GM04503 (cell line): ENCODE data around the gene CSPG5.

Experiments used
- DNase-seq: peaks from one replicate; pipeline ENCODE4 v3.0.0-alpha.2; 2012; ENCODE audit warnings: low read depth

Gene CSPG5

DNA sequence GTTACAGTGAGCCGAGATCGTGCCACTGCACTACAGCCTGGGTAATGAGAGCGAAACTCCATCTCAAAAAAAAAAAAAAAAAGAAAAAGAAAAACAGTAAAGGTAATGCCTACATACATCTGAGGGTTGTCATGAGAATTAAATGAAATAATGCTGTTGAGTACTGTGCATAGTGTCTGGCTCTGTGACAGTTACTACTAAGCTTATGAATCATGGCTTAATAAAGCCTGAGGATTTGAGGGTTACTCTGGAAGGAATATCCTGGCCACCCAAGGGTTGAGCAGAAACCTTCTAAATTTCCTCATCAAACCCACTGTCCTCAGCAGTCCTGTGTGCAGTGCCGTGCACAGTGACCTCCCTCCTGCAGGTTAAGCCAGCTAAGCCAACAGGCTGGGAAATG is 38.4 kb downstream of the CSPG5 start:
- no peak for DNase-seq

DNA sequence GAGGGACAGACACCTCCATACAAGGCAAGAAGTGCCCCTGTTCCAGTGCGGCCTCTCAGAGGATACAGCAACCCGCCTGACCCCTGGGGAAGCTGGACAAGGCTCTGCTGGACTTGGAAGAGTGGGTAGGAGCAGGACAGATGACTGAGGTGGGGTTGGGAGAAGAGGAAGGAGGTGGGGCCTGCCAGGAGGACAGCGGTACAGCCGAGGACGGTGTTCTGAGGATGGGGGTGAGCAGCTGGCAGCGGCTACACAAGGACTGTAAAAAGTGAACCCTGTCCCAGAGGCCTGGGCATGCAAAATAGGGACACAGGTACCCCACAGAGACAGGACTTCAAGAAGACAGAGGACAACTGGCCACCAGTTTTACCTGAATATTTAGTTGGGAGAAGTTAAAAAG is 41.7 kb downstream of the CSPG5 start:
- DNase-seq: no peak

DNA sequence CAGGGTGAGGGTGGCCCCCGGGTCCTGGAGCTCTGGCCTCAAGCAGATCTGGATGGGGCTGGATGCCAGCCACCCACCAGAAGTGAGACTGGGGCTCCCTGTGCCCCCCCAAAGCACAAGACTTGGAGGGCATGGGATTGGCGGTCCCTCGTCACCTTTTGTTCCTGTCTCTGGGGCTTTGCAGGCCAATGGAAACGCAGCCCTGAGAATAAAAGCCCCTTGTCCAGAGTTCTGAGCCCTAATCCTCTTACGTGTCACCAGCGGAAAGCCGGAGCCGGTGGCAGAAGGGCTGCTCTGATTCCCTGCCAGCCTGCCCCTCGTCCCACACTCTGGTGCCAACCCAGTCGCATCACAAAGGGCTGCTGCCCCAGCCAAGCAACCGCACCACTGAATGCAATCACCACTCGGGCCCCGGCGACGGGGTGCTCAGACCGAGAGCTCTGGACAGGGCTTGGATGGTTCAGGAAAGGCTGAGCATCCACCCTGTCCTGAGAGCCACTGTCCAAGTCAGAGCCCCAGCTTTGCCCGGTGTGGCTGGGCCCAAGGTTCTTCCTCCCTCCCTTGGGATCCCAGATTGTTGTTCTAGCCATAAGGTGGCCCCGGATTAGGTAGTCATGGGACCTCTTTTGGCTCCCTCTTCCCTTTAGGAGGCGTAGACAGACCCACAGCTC is 42.3 kb downstream of the CSPG5 start:
- DNase-seq: no peak

DNA sequence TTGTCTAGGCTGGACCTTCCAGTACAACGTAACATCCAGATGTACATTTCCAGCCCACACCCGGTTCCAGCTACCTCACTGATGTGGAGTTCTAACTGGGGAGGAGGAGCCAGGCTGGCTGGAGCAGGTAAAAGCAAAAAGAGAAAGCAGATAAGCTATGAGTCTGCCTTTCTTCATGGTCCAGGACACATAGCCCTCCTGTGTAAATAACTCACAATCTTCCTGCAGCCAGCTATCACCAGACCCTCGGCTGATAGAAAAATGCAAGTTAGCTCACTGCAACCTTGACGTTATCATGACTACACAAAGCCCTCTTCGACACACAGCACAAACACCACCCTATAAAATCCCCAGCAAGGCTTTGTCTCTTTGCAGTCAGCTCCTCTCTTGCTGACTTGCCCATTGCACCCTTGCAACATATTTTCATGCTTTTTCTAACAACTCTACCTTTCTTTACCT is 44.6 kb downstream of the CSPG5 start:
- DNase-seq: no peak

DNA sequence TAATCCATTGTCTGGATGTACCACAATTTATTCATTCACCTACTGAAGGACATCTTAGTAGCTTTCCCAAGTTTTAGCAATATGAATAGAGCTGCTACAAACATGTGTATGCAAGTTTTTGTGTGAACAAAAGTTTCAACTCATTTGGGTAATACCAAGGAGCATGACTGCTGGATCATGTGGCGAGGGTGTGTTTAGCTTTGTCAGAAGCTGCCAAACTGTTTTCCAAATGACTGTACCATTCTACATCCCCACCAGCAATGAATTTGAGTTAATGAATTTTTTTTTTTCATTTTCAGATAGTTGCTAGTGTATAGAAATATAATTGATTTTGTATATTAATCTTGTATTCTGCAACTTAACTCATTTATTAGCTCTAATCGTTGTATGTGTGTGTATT is 45.2 kb downstream of the CSPG5 start:
- no peak for DNase-seq

DNA sequence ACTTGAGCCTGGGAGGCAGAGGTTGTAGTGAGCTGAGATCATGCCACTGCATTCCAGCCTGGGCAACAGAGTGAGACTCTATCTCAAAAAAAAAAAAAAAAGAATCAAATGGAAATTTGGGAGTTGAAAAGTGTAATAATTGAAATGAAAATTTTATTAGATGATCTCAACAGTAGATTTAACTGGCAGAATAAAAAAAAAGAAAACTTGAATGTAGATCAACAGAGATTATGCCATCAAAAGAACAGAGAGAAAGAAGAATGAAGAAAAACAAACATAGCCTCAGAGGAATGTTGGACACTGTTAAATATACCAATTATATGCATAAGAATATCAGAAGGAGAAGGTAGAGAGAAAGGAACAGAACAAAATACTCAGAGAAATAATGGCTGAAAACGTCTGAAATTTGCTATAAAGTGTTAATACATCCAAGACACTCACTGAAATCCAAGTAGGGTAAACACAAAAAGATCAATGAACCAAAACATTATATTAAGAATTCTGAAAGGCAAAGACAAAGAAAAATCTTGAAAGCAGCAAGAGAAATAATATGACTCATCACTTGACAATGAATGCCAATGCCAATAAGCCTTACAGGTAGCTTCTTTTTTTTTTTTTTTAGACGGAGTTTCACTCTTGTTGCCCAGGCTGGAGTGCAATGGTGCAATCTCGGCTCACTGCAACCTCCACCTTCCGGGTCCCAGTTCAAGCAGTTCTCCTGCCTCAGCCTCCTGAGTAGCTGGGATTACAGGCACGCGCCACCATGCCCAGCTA is 50.5 kb downstream of the CSPG5 start:
- DNase-seq: no peak

DNA sequence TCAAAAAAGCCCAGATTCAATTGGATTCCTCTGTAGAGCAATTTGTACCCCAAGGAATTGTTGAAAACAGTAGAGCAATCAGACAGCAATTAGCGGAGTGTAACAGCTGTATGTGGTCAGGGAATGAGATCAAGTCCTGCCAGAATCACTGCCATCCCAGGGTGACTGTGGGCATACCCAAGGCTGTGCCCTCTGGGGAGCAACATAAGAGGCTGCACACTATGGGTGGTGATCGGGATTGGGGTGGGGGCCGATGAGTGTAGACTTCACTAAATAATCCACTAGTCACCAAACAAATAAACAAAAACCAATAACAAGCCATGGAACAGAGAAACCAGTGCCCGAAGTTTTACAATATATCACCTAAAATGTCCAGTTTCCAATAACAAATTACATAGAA is 53.0 kb downstream of the CSPG5 start:
- no peak for DNase-seq

DNA sequence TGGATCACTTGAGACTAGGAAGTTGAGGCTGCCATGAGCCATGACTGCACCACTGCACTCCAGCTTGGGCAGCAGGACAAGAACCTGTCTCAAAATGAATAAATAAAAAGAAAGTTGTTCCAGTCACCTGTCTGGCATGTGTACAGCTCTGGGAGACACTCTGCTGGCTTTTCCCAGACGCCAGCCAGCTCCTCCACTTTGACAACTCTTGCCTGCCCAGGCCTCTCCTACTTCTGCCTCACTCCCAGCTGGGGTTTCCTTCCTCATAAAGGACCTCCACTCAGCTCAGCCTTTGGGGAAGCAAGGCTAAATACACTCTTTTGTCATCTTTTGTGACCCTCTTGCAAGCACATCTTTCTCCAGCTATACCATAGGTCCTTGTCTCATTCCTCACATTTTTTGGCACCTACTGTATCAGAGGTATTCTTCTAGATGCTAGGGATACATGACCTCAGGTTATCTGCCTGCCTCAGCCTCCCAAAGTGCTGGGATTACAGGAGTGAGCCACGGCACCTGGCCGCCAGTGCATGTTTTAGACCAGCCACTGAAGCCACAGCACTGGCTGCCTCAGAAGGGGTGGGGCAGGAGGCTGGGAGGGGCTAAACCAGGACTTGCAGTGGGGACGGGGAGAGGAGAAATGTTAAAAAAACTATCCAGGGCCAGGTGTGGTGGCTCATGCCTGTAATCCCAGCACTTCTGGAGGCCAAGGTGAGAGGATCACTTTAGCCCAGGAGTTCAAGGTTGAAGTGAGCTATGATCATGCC is 55.2 kb downstream of the CSPG5 start:
- DNase-seq: no peak

DNA sequence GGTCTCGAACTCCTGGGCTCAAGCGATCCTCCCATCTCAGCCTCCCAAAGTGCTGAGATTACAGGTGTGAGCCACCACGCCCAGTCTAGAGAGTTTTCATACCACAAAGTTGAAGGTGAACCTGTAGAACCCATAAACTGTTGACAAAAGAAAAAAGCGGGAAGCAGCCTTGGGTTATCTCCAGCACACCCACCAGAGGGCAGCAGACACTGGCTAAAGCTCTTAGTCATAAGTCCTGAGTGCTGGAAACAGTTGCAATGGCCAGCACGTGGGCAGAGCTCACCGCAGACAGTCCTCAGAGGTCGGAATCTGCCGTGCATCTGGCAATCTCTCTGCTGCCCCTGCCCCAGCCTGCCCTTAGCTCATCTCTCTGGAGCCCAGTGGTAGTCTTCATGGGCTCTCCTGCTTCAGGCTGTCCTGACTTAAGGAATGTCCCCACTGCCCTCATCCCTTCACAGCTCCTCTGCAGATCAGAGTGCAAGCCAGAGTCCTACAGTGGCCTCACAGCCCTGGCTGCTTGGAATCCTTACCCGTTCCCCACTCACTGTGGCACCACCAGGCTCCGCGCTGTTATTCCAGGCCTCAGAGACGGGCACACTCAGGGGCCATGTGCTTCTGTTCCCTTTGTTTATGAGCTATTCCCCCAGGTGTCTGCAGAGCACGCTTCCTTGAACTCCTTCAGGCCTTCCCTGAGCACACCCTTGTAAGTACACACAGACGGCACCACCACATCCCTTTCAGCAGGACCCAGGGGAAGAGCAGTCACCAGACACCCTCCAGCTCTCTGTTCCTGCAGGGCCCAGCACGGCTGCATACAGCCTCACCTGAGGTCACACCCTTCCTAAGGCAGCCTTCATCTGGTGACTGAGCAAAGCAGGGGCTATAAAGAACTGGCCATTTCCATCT is 56.3 kb downstream of the CSPG5 start:
- no peak for DNase-seq

DNA sequence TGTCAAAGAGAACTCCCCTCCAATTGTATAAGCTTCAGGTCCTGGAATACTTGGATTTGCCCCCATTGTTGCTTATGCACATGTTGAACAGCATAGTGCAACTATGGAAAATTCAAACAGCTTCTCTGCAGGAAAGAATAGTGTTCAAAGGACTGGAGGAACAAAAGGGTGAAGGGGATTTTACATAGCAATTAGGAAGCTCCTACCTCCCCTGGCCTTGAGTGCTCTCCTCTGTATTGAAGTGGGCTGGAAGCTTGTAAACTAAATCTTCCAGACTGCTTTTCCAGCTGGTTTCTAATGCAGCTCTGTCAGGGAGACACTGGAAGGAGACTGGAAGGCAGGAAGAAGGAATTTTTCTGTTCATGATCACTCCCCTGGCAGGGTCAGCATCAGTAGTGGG is 57.9 kb downstream of the CSPG5 start:
- no peak for DNase-seq

DNA sequence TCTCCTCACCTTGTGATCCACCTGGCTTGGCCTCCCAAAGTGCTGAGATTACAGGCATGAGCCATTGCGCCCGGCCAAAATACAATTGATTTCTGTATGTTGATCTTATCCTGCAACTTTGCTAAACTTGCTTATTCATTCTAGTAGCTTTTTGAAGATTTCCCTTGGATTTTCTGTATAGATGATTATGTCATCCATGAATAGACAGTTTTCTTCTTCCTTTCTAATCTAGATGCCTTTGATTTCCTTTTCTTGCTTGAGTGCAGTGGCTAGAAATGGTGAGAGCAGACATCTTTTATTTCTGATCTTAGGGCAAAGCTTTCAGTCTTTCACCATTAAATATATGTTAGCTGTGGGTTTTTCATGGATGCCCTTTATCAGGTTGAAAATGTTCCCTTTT is 60.7 kb downstream of the CSPG5 start:
- DNase-seq: no peak

DNA sequence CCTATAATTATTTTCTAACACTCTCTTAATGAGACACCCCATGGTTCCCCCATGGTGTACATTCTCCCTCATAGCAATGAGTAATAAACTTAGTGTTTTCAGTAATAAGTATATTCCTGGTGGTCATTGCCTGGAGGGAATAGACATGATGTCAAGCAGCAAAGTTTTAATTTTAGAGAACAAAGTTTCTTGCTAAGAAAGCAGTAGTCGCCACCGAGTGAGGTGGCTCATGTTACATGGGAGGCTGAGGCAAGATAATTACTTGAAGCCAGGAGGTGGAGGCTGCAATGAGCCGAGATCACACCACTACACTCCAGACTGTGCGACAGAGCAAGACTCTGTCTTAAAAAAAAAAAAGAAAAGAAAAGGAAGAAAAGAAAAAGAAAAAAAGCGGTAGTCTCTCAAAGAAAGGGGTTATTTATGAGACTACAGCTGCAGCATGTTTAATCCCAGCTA is 62.8 kb downstream of the CSPG5 start:
- no peak for DNase-seq

DNA sequence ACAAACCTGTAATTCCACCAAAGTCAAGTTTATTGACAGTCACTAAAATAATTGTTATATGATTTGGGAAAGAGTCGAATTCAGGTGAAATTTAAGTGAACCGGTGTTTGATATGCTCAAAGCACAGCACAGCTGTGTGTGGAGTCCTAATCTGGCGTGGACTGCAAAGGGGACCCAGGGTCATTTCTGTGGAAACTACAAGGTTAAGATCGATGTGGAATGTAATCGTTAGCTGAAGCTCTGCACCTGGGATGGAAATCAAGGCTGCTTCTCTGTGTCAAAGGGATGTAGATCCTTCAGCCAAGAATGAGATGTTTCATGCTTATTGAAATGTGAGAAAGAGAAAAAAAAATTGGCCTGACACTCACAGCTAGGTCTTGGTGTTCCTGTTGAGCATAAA is 63.6 kb downstream of the CSPG5 start:
- DNase-seq: no peak

DNA sequence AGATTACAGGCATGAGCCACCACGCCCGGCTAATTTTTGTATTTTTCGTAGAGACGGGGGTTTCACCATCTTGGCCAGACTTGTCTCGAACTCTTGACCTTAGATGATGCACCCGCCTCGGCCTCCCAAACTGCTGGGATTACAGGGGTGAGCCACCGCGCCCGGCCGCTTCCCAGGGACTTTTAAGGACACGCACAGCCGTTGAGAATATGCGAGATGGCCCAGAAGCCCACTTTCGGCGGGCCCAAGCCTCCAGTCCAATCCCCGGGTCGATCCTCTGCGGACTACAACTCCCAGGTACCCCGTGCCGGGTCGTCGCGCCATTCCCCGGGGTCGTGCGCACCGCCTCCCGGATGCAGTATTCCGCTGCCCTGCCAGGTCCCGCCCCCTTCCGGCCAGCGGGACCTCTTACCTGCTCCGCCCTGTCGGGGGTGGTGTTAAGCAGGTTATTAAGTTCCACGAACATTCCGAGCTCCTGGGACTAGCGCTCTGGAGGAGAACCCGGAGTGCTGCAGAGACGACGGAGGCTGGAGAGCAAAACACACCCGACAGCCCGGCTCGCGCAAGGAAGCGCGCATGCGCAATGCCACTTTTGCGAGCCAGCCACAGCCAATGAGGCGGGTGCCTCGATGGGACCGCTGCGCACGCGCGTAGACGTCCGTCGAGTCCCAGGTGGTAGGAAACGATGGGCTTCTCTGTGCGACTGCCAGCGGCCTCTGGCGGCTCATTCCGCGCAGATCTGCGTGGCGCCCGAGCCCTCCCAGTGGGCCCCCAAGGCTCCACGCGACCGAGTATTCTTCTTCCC is 65.3 kb downstream of the CSPG5 start, which contains the start of gene ELP6:
Gene ELP6 (minus strand): TSS at position 588 of the 805 bp plus-strand sequence. CDS start 122 bp downstream, at position 466.
- DNase-seq: peak; percentile 71

DNA sequence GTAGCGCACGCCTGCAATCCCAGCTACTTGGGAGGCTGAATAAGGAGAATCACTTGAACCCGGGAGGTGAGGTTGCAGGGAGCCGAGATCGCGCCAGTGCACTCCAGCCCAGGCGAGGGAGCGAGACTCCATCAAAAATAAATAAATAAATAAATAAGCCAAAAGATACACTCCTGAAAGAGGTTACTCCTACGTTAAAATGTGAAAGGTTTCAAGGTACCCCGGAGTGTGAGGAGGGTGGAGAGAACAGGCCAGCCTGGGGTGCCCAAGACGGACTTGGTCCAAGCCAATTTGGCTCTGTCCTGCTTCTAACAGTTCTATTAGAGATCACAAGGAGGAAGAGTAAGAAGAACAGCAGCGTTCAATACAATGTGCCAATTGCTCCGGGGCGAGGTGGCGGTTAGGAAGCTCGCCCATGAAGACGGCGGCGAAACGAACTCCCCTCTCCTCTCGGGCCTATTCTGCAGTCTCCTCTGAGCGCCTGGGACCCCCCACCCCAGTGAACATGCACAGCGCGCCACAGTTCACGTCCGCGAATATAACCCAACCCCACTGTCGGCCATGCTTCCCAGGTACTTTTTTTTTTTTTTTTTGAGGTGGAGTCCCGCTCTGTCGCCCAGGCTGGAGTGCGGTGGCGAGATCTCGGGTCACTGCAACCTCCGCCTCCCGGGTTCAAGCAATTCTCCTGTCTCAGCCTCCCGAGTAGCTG is 66.1 kb downstream of the CSPG5 start:
- no peak for DNase-seq
